Adrenal gland (tissue), 5 donors: Measurements from ENCODE around the gene KDSR.

Source experiments
- CTCF ChIP-seq, 6 experiments: fragments of 450-650 bp in 4 of 6; fragments of 200-600 bp in 2 of 6; sonication (generic) in 1 of 6; IDR thresholded peaks; 1 replicate in 5 of 6; 2 replicates in 1 of 6; pipeline versions ENCODE4 v1.5.1 to v1.8.0; 2016 to 2021; ENCODE audit warnings: antibody characterized with exemption in 6 of 6, mild to moderate bottlenecking in 2 of 6, moderate library complexity in 1 of 6
- POLR2A ChIP-seq, 2 donors: fragments of 450-650 bp; IDR thresholded peaks; one replicate each; pipeline ENCODE4 v1.6.1; 2017; ENCODE audit warnings: antibody characterized with exemption in 2 of 2, mild to moderate bottlenecking in 2 of 2, moderate library complexity in 1 of 2
- donor health status: DM: no; HTN: no; CAD: no.

DNA sequence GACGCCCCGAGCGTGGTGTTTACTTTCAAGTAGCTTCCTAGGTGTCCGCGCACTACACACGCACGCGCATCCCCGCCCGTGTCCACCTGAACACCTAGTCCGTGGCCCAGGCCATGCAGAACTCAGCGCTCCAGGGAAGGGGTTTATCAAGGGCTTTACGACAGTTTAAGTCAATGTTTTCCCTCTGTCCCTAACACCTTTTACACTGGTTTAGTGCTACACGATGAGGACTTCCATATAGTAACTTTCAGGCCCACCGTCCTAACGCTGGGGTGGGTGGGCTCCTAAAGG lies 46.1 kb downstream of the KDSR start:
- no peak for TF ChIP-seq POLR2A (IDR thresholded peaks at IDR 0.05)
- no peak for TF ChIP-seq CTCF (IDR thresholded peaks at IDR 0.05)
